ENCODE measurements around the gene ERP44. TPM values are rescaled to one million over a fixed set of nuclear protein-coding genes. Genes with fewer than 3 reads are reported as not detected.
A peak's percentile ranks its signal among the peaks of the same experiment; 100 is the strongest.

Gene ERP44
- total RNA-seq, 4 donors from 2014 or later, result 7.6 to 21.9 (median 12.6) TPM

DNA sequence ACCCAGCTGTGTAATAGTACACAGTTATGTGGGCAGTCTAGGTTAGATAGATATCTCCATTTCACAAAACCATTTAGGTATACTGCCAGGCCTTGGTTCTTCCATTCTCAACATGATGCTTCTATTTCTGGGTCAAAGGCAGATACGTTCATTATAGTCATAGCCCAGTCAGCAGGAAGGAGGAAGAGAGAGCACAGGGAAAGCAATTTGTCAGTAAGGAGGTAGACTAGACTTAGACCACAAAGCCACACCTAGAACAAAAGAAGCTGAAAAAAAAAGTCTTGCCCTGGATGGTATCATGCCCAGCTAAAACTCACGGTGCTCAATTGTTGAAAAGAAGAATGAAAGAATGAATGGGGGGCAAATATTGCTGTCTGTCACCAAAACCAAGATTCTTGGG lies 7.8 kb upstream of the ERP44 start:
- no peaks in the 10 kb centered on the region for H3K4me1 ChIP-seq
- no peak for TF ChIP-seq POLR2A (IDR thresholded peaks at IDR 0.05)
- TF ChIP-seq CTCF (IDR thresholded peaks at IDR 0.05), result no peak
- intact Hi-C loops (cut with DNase I; ENCODE audit: low total_unique reads), result no loop called here
- no peak overlapping the region for H3K4me3 ChIP-seq
- H3K9me3 ChIP-seq, result no peaks in the 10 kb centered on the region
- no peaks in the 10 kb centered on the region for H3K36me3 ChIP-seq
- no peaks in the 10 kb centered on the region for H3K27me3 ChIP-seq
- DNase-seq, result no peak
- no peak overlapping the region for H3K27ac ChIP-seq

GRCh38 chr9:100105861-100106260 lies 7.1 kb upstream of the ERP44 start:
- Histone ChIP-seq H3K27me3 (no peaks in the 10 kb centered on the region), H3K9me3 (no peaks in the 10 kb centered on the region), H3K27ac (no peak overlapping the region), H3K4me3 (no peak overlapping the region), H3K4me1 (no peaks in the 10 kb centered on the region), H3K36me3 (no peaks in the 10 kb centered on the region)
- intact Hi-C loops (cut with DNase I; ENCODE audit: low total_unique reads), result no loop called here
- no peak for DNase-seq
- TF ChIP-seq CTCF (IDR thresholded peaks at IDR 0.05) (no peak), POLR2A (IDR thresholded peaks at IDR 0.05) (no peak)

DNA sequence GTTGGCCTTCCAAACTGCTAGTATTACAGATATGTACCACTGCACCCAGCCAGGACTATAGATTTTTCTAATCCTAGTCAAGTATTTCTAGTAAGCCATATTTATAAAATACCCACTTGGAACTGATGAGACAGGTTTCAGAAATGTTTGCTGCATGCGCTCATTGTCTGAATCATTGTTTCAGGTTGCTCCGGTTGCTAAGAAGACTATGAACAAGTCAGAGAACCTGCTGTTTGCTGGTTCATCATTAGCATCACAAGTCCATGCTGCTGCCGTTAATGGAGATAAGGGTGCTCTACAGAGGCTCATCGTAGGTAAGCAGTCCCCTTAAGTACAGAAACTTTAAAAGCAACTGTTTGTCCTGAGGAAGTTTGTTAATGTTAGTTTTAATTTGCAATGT lies 5.5 kb upstream of the ERP44 start:
- intact Hi-C loops (cut with DNase I; ENCODE audit: low total_unique reads), result no loop called here
- DNase-seq, result no peak

DNA sequence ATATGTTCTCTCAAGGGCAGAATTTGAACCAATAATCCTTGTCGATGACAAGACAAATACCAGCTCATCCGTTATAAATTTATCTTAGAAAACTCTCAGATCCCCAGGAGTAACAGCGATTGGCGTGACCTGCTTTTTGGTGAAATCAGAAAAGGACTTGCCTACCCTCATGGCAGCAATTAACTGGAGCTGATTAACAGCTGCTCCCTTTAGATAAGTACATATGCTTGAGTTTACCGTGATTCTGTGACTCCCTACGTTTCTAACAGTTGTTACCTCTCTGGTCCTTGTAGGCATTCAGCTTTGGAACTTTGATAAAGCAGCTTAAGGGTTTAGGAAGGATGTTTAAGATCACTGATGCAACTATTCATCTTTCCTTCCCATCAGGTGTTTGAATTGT lies 2.8 kb upstream of the ERP44 start:
- Histone ChIP-seq H3K9me3 (no peaks in the 10 kb centered on the region), H3K4me1 (peaks cover 5 to 8% of the 10 kb centered on the region in 2 donors), H3K27ac (no peak overlapping the region), H3K27me3 (no peaks in the 10 kb centered on the region), H3K36me3 (no peaks in the 10 kb centered on the region), H3K4me3 (no peak overlapping the region)
- TF ChIP-seq POLR2A (IDR thresholded peaks at IDR 0.05), result no peak
- TF ChIP-seq CTCF (IDR thresholded peaks at IDR 0.05), result no peak
- DNase-seq, result no peak
- intact Hi-C loops (cut with DNase I; ENCODE audit: low total_unique reads), result no loop called here

More for the DNA sequence above, 5.5 kb upstream of the ERP44 start:
- Histone ChIP-seq H3K4me3 (no peak overlapping the region), H3K4me1 (peaks cover 5 to 8% of the 10 kb centered on the region in 2 donors), H3K27me3 (no peaks in the 10 kb centered on the region), H3K27ac (no peak overlapping the region), H3K9me3 (no peaks in the 10 kb centered on the region), H3K36me3 (no peaks in the 10 kb centered on the region)
- TF ChIP-seq POLR2A (IDR thresholded peaks at IDR 0.05) (no peak), CTCF (IDR thresholded peaks at IDR 0.05) (no peak)

GRCh38 chr9:100100146-100100667 lies 1.4 kb upstream of the ERP44 start:
- no peaks in the 10 kb centered on the region for H3K9me3 ChIP-seq
- H3K36me3 ChIP-seq, result no peaks in the 10 kb centered on the region
- peak overlapping the region; percentile 62 to 80 for H3K4me3 ChIP-seq
- H3K4me1 ChIP-seq, result peaks cover 5 to 8% of the 10 kb centered on the region in 2 donors
- no peak for DNase-seq
- no peaks in the 10 kb centered on the region for H3K27me3 ChIP-seq
- peak overlapping the region; percentile 84 to 94 for H3K27ac ChIP-seq
- no peak for TF ChIP-seq CTCF (IDR thresholded peaks at IDR 0.05)
- TF ChIP-seq POLR2A (IDR thresholded peaks at IDR 0.05), result no peak
- intact Hi-C loops (cut with DNase I; ENCODE audit: low total_unique reads), result no loop called here
